Activated naive CD8-positive, alpha-beta T cell treated with anti-CD3 and anti-CD28 coated beads, Interleukin-2, amount 10 ng/mL, durations not matched to agents 7 days and 5 days (primary cell): ENCODE measurements around the gene INAVA. TPM values are rescaled to one million over a fixed set of nuclear protein-coding genes. Genes with fewer than 3 reads are reported as not detected.

Source experiments
- ATAC-seq: fragments of 150-1000 bp; cut with Tn5 transposase; one replicate; pipeline ENCODE4 v1.10.0; 2021; ENCODE audit warnings: low read depth, moderate library complexity
- POLR2A ChIA-PET: fragments of 350-600 bp; sonication (Branson Sonifier 250); formaldehyde crosslinking; loops from one replicate; lab custom pipeline; 2021; ENCODE audit warnings: antibody characterized with exemption; lab: Charles Lee
- DNase-seq: peaks from one replicate; pipeline ENCODE4 v3.0.0; 2021
- H3K27ac Mint-ChIP-seq: one replicate; pipeline ENCODE4 v1.8.0; 2022; ENCODE audit warnings: mild to moderate bottlenecking, mixed read lengths
- H3K27me3 Mint-ChIP-seq: one replicate; pipeline ENCODE4 v1.8.0; 2022; ENCODE audit warnings: mild to moderate bottlenecking, moderate library complexity, mixed read lengths
- H3K36me3 Mint-ChIP-seq: one replicate; pipeline ENCODE4 v1.8.0; 2021; ENCODE audit warnings: mild to moderate bottlenecking, mixed read lengths
- H3K4me1 Mint-ChIP-seq: one replicate; pipeline ENCODE4 v1.8.0; 2021; ENCODE audit warnings: mixed read lengths
- H3K4me3 Mint-ChIP-seq: one replicate; pipeline ENCODE4 v1.8.0; 2022; ENCODE audit warnings: mild to moderate bottlenecking, moderate library complexity, mixed read lengths
- H3K9me3 Mint-ChIP-seq: one replicate; pipeline ENCODE4 v1.8.0; 2021; ENCODE audit warnings: mixed read lengths
- total RNA-seq, 2 experiments: library from RNA; stranded (reverse); gene quantifications; one replicate each; pipeline ENCODE4 v1.2.3, GENCODE V29; 2021

The INAVA gene
- total RNA-seq, 2 experiments from 2014 or later: 0.14 to 0.25 TPM

DNA sequence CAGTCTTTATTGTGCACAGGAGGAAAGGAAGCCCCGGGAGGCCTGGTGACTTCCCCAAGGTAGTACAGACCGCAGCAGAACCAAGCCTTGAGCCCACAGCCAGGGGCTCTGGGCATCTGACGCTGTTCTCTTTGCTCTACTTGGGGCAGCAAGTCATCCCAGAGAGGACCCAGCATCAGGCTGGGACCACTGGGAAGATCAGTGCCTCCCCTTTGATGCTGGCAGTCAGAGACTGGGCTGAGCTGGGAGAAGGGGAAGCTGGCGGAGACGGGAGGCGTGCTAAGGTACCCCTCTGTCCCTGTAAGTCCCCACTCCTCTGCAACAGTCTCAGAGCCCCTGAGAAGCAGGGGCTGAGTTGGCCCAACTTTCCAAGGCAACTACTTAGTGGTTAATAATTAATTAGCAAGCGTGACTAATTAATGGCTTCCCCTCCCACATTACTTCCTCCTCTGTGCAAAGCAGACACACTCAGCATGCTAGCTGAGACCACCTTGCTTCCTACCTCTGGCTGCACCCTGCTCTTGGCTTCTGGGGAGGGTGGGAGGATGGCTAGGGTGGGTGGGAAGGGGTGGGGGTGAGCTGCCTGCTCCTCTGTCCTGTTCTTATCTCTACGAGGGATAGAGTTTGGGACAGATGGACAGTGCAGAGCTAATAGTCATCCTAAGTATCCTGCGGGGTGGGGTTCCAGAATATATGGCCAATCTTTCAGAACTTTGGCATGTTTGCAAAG, 1.3 kb downstream of the INAVA start:
- H3K4me3 Mint-ChIP-seq: no peak overlapping the region
- no peak overlapping the region for H3K27ac Mint-ChIP-seq
- POLR2A ChIA-PET: no interaction called here
- H3K36me3 Mint-ChIP-seq: no peaks in the 10 kb centered on the region
- no peak for ATAC-seq
- peaks cover 18% of the 10 kb centered on the region for H3K4me1 Mint-ChIP-seq
- DNase-seq: no peak
- no peaks in the 10 kb centered on the region for H3K9me3 Mint-ChIP-seq
- H3K27me3 Mint-ChIP-seq: peaks cover 49% of the 10 kb centered on the region

DNA sequence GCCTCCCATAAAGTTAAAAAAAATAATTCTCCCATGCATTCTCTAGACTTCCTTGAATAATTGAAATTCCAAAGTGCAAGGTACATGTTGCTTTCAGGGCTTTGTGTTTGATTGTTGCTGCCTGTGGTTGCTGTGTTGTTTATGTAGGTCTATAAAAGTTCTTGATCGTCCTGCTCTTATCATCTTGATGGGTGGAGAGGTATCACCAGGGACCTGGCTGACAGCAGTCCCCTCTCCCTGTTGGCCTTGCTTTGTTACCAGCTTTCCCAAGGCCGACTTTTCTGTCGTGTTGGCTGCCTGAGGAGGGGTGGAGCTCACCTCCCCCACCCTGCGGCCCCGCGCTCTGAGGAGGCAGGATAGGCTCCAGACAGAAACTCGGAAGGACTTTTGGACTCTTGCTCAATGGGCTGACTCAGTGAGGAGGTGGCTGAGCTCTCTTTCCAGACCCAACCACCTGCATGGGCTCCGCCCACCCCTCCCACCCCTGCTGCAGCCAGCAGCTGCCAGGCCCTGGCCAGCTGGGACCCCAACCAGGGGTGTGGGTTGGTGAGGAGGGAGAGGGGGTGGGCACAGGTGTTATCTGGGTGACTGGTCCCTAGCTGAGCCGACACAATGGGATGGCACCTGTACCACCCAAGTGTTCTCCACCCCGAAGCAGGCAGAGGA, 2.0 kb downstream of the INAVA start:
- Mint-ChIP-seq H3K4me3 (no peak overlapping the region), H3K36me3 (no peaks in the 10 kb centered on the region), H3K4me1 (peaks cover 15% of the 10 kb centered on the region), H3K27ac (no peak overlapping the region), H3K9me3 (no peaks in the 10 kb centered on the region), H3K27me3 (peaks cover 51% of the 10 kb centered on the region)
- ATAC-seq: no peak
- POLR2A ChIA-PET: no interaction called here
- no peak for DNase-seq

DNA sequence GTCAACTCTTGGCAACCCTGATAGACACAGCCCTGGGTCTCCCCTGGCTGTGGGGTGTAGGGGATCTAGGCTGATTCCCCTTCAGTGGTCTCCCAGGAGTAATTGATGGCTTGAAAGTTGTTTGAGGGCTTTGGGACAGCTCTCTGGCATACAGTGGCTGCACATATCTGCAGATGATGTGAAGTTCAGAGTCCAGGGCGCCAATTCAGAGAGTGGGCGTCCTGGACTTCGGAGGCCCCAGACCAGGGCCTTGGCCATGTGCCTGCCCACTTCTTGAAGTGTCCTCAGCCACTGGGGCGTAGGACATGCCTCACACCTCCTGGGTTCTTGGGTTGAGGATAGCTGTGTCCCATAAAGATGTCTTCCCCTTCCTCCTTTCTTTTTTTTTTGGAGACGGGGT, 2.6 kb downstream of the INAVA start:
- H3K27me3 Mint-ChIP-seq: peaks cover 50% of the 10 kb centered on the region
- H3K4me1 Mint-ChIP-seq: peaks cover 9% of the 10 kb centered on the region
- no peak for ATAC-seq
- DNase-seq: no peak
- POLR2A ChIA-PET: no interaction called here
- H3K36me3 Mint-ChIP-seq: no peaks in the 10 kb centered on the region
- H3K9me3 Mint-ChIP-seq: no peaks in the 10 kb centered on the region
- H3K4me3 Mint-ChIP-seq: no peak overlapping the region
- H3K27ac Mint-ChIP-seq: no peak overlapping the region

- Mint-ChIP-seq H3K27ac (no peak overlapping the region), H3K27me3 (peaks cover 44% of the 10 kb centered on the region), H3K4me1 (peaks cover 2% of the 10 kb centered on the region), H3K9me3 (no peaks in the 10 kb centered on the region), H3K4me3 (no peak overlapping the region), H3K36me3 (no peaks in the 10 kb centered on the region)
- no peak for ATAC-seq
- POLR2A ChIA-PET: interaction anchor here (0.8 kb wide), 1 partner anchor 37 kb away, joined by 3 read pairs; no protein-coding TSS in a partner anchor
- DNase-seq: no peak
Observed at GRCh38 chr1:200899015-200899386, 4.3 kb downstream of the INAVA start.

DNA sequence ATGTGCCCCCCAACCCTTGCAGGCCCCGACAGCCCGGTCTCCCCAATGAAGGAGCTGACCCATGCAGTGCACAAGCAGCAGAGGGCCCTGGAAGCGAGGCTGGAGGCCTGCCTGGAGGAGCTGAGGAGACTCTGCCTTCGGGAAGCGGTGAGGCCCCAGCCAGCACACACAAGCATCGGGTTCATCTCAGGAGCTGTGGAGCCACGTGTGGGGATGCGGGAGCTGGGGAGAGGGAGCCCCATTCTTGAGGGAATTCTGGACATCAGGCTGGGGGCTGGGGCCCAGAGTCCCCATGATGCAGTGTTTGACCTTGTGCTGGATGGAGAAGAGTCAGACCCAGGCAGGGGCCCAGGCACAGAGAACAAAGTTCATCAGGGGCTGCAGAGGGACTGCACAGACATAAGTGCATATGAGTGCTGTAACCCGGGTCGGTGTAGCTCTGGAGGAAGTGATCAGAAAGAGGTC, 4.8 kb downstream of the INAVA start:
- ATAC-seq: peak; percentile 36

GRCh38 chr1:200899954-200900867, 5.5 kb downstream of the INAVA start:
- H3K27me3 Mint-ChIP-seq: peaks cover 49% of the 10 kb centered on the region
- H3K9me3 Mint-ChIP-seq: no peaks in the 10 kb centered on the region
- DNase-seq: no peak
- peaks cover 3% of the 10 kb centered on the region for H3K4me1 Mint-ChIP-seq
- no peaks in the 10 kb centered on the region for H3K36me3 Mint-ChIP-seq
- no peak for ATAC-seq
- H3K27ac Mint-ChIP-seq: no peak overlapping the region
- POLR2A ChIA-PET: interaction anchor here (0.8 to 1.5 kb wide), 3 partner anchors 9 to 36 kb away, joined by 3 to 5 read pairs (median 3); no protein-coding TSS in a partner anchor
- H3K4me3 Mint-ChIP-seq: no peak overlapping the region

More for the DNA sequence above, 4.8 kb downstream of the INAVA start:
- H3K9me3 Mint-ChIP-seq: no peaks in the 10 kb centered on the region
- H3K4me3 Mint-ChIP-seq: no peak overlapping the region
- H3K4me1 Mint-ChIP-seq: peaks cover 2% of the 10 kb centered on the region
- no peaks in the 10 kb centered on the region for H3K36me3 Mint-ChIP-seq
- POLR2A ChIA-PET: interaction anchor here (0.8 to 1.5 kb wide), 2 partner anchors 11 to 37 kb away, joined by 3 to 5 read pairs; no protein-coding TSS in a partner anchor
- H3K27ac Mint-ChIP-seq: no peak overlapping the region
- no peak for DNase-seq
- H3K27me3 Mint-ChIP-seq: peaks cover 47% of the 10 kb centered on the region

DNA sequence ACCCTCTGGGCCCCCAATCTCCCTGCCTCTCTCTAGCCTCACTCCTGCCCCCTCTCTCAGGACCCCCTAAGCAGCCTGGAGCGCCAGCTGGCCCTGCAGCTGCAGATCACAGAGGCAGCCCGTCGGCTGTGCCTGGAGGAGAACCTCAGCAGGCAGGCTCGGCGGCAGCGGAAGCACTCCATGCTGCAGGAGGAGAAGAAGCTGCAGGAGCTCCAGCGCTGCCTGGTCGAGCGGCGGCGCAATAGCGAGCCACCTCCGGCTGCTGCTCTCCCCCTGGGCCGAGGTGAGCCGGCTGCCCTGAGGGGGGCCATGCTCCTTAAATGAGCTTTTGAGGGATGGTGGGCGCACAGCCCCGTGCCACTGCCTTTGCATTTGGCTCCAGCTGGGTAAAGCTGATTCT, 6.2 kb downstream of the INAVA start:
- Mint-ChIP-seq H3K27ac (no peak overlapping the region), H3K4me3 (no peak overlapping the region), H3K36me3 (no peaks in the 10 kb centered on the region), H3K9me3 (no peaks in the 10 kb centered on the region), H3K4me1 (peaks cover 8% of the 10 kb centered on the region), H3K27me3 (peaks cover 44% of the 10 kb centered on the region)
- POLR2A ChIA-PET: interaction anchor here (1.4 to 1.5 kb wide), 2 partner anchors 9 to 13 kb away, joined by 3 to 5 read pairs; no protein-coding TSS in a partner anchor
- no peak for DNase-seq
- ATAC-seq: no peak

- Mint-ChIP-seq H3K36me3 (no peaks in the 10 kb centered on the region), H3K9me3 (no peaks in the 10 kb centered on the region), H3K27ac (peak overlapping the region; percentile 8), H3K4me3 (no peak overlapping the region), H3K4me1 (peaks cover 8% of the 10 kb centered on the region), H3K27me3 (peaks cover 43% of the 10 kb centered on the region)
- POLR2A ChIA-PET: interaction anchor here (1.4 kb wide), 1 partner anchor 10 kb away, joined by 3 read pairs; no protein-coding TSS in a partner anchor
- ATAC-seq (no peak), DNase-seq (no peak)
Observed at GRCh38 chr1:200901350-200901749, 6.7 kb downstream of the INAVA start.

- no peaks in the 10 kb centered on the region for H3K9me3 Mint-ChIP-seq
- peaks cover 46% of the 10 kb centered on the region for H3K27me3 Mint-ChIP-seq
- DNase-seq: no peak
- no peaks in the 10 kb centered on the region for H3K36me3 Mint-ChIP-seq
- POLR2A ChIA-PET: no interaction called here
- H3K4me1 Mint-ChIP-seq: peaks cover 10% of the 10 kb centered on the region
- no peak overlapping the region for H3K4me3 Mint-ChIP-seq
- ATAC-seq: no peak
- H3K27ac Mint-ChIP-seq: no peak overlapping the region
Observed at GRCh38 chr1:200901796-200902444, 7.2 kb downstream of the INAVA start.

DNA sequence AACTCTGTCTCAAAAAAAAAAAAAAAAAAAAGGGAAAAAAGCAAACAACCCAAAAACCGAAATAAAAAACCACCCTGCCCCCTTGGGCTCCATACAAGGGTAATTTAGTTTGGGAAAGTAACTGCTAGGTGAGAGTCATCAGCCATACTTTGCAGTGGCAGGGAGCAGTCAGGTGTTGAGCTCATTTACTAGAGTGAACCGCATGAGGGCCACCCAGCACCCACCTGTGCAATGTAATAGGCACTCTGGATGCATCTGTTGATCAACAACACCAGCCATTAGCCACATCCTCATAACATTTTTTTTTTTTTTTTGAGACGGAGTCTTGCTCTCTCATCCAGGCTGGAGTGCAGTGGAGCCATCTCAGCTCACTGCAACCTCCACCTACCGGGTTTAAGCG, 9.1 kb downstream of the INAVA start:
- Mint-ChIP-seq H3K27ac (no peak overlapping the region), H3K27me3 (peaks cover 47% of the 10 kb centered on the region), H3K9me3 (no peaks in the 10 kb centered on the region), H3K4me3 (no peak overlapping the region), H3K4me1 (peaks cover 14% of the 10 kb centered on the region), H3K36me3 (no peaks in the 10 kb centered on the region)
- POLR2A ChIA-PET: no interaction called here
- no peak for DNase-seq
- no peak for ATAC-seq

GRCh38 chr1:200904772-200905171, 10.1 kb downstream of the INAVA start:
- Mint-ChIP-seq H3K27ac (no peak overlapping the region), H3K27me3 (peaks cover 45% of the 10 kb centered on the region), H3K36me3 (no peaks in the 10 kb centered on the region), H3K9me3 (no peaks in the 10 kb centered on the region), H3K4me3 (no peak overlapping the region), H3K4me1 (peaks cover 11% of the 10 kb centered on the region)
- DNase-seq: no peak
- POLR2A ChIA-PET: interaction anchor here (2.1 kb wide), 1 partner anchor 16 kb away, joined by 9 read pairs; no protein-coding TSS in a partner anchor
- ATAC-seq: no peak

GRCh38 chr1:200905411-200906052, 10.8 kb downstream of the INAVA start:
- Mint-ChIP-seq H3K4me3 (no peak overlapping the region), H3K9me3 (no peaks in the 10 kb centered on the region), H3K36me3 (no peaks in the 10 kb centered on the region), H3K27ac (no peak overlapping the region), H3K4me1 (peaks cover 11% of the 10 kb centered on the region), H3K27me3 (peaks cover 50% of the 10 kb centered on the region)
- ATAC-seq (peak; percentile 97), DNase-seq (no peak)
- POLR2A ChIA-PET: interaction anchor here (0.6 to 2.1 kb wide), 2 partner anchors 15 to 17 kb away, joined by 3 to 9 read pairs; no protein-coding TSS in a partner anchor
